BE2C (cell line): ENCODE data around the gene ARSB.

Experiments
- DNase-seq: peaks from one replicate; pipeline ENCODE4 v3.0.0-alpha.2; 2020
- H3K27me3 ChIP-seq: fragments of 250-450 bp; sonication (Bioruptor Pico); 2 replicates; pipeline ENCODE4 v1.5.1; 2020; ENCODE audit warnings: mild to moderate bottlenecking
- H3K36me3 ChIP-seq: fragments of 250-450 bp; sonication (Bioruptor Pico); 2 replicates; pipeline ENCODE4 v1.5.1; 2020; ENCODE audit warnings: mild to moderate bottlenecking
- H3K4me1 ChIP-seq: fragments of 250-450 bp; sonication (Bioruptor Pico); 2 replicates; pipeline ENCODE4 v1.5.1; 2020
- H3K4me3 ChIP-seq: 2 replicates; pipeline ENCODE4 v1.5.1; 2011; ENCODE audit warnings: low read depth, low read length
- H3K9me3 ChIP-seq: fragments of 250-450 bp; sonication (Bioruptor Pico); 2 replicates; pipeline ENCODE4 v1.5.1; 2020
- CTCF ChIP-seq: IDR thresholded peaks from 2 replicates; pipeline ENCODE4 v1.5.1; 2012; ENCODE audit warnings: mild to moderate bottlenecking, low read depth, low read length

The ARSB gene

DNA sequence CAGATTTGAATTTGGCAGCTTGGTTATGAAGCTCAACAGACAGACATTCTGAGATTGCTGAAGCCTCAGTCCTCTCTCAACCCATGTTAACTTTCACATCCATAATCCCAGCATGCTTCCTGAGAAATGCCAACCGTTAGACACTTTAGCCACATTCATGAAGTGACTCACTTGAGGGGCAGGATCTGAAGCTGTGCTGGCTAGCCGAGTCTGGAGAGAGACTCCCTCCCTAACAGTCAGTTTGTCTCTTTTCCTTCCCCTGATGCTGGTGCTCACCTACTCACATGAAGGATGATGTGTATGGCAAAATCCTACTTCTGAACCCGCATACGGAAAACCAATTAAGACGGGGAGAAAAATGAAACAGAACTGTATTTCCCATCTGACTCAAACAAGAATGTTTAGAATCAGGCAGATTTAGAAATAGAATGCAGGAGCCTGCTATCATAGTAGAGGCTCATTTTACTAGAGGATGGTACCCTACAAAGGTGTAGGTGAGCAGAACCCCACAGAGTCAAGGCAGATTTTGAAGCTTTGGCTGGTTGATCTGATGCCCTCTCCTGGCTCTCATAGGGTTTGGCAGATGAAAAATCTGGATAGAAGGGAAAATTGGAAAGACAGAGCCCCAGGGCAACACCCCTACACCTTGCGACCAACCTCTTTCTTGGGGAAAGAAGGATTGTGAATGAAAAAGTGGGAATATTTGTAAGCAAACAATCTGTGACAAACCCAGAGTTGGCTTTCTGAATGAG lies 185.7 kb downstream of the ARSB start:
- Histone ChIP-seq H3K27me3 (no peaks in the 10 kb centered on the region), H3K36me3 (no peaks in the 10 kb centered on the region)
- DNase-seq: no peak

GRCh38 chr5:78798673-78799029 lies 186.5 kb downstream of the ARSB start:
- Histone ChIP-seq H3K4me3 (no peak overlapping the region), H3K9me3 (no peaks in the 10 kb centered on the region), H3K4me1 (peaks cover 28% of the 10 kb centered on the region), H3K36me3 (no peaks in the 10 kb centered on the region), H3K27me3 (no peaks in the 10 kb centered on the region)
- no peak for DNase-seq
- TF ChIP-seq CTCF: no peak

More for the DNA sequence above, 185.7 kb downstream of the ARSB start:
- TF ChIP-seq CTCF: peak; percentile 18; the same call in 1 of the 2 replicates
- Histone ChIP-seq H3K4me3 (no peak overlapping the region), H3K4me1 (peaks cover 29% of the 10 kb centered on the region), H3K9me3 (no peaks in the 10 kb centered on the region)

GRCh38 chr5:78797936-78798672 lies 187.0 kb downstream of the ARSB start:
- peak; percentile 28 for DNase-seq
- no peaks in the 10 kb centered on the region for H3K36me3 ChIP-seq
- H3K4me3 ChIP-seq: no peak overlapping the region
- H3K27me3 ChIP-seq: no peaks in the 10 kb centered on the region
- H3K4me1 ChIP-seq: peaks cover 23% of the 10 kb centered on the region
- H3K9me3 ChIP-seq: no peaks in the 10 kb centered on the region
- TF ChIP-seq CTCF: no peak

DNA sequence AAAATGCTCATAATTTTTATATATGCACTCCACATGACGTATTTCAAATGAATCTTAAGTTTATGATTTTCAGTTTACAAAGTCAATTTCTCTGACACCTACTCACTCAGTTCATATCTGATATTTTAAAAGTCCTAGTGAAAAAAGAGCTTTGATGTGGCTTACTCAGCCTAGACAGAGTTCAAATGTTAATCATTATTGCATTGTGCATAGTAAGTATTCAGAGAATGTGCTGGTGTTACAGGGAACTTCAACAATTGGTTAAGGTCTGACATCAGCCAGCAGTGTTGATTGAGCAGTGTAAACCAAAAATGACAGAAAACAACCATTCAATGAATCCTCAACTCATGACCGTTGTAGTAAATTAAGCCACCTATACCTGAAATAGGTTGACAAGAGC lies 189.4 kb downstream of the ARSB start:
- no peak for DNase-seq
- no peaks in the 10 kb centered on the region for H3K27me3 ChIP-seq
- no peaks in the 10 kb centered on the region for H3K9me3 ChIP-seq
- H3K4me3 ChIP-seq: no peak overlapping the region
- peaks cover 15% of the 10 kb centered on the region for H3K4me1 ChIP-seq
- H3K36me3 ChIP-seq: no peaks in the 10 kb centered on the region
- no peak for TF ChIP-seq CTCF

GRCh38 chr5:78794693-78795215 lies 190.4 kb downstream of the ARSB start:
- peak; percentile 27 for DNase-seq
- H3K4me1 ChIP-seq: peaks cover 15% of the 10 kb centered on the region
- H3K36me3 ChIP-seq: no peaks in the 10 kb centered on the region
- H3K27me3 ChIP-seq: no peaks in the 10 kb centered on the region
- no peaks in the 10 kb centered on the region for H3K9me3 ChIP-seq
- TF ChIP-seq CTCF: no peak
- no peak overlapping the region for H3K4me3 ChIP-seq
